SK-N-SH treated with all-trans-retinoic acid at 6 μM for 48 hours (cell line): ENCODE results near the gene STIP1.

ENCODE experiments used
- CSDC2 ChIP-seq: fragments of 250-450 bp; sonication (Bioruptor Pico); IDR thresholded peaks from 2 replicates; pipeline ENCODE4 v1.5.0; 2020; ENCODE audit warnings: mild to moderate bottlenecking, moderate library complexity
- ESRRG ChIP-seq: fragments of 250-450 bp; sonication (Bioruptor Pico); IDR thresholded peaks from 2 replicates; pipeline ENCODE4 v1.6.1; 2021; ENCODE audit warnings: mild to moderate bottlenecking
- TF ChIP-seq, protein P1 (sequence below): fragments of 250-450 bp; sonication (Bioruptor Pico); IDR thresholded peaks from 2 replicates; pipeline ENCODE4 v1.8.0; 2020; ENCODE audit warnings: mild to moderate bottlenecking, moderate library complexity, borderline replicate concordance

DNA sequence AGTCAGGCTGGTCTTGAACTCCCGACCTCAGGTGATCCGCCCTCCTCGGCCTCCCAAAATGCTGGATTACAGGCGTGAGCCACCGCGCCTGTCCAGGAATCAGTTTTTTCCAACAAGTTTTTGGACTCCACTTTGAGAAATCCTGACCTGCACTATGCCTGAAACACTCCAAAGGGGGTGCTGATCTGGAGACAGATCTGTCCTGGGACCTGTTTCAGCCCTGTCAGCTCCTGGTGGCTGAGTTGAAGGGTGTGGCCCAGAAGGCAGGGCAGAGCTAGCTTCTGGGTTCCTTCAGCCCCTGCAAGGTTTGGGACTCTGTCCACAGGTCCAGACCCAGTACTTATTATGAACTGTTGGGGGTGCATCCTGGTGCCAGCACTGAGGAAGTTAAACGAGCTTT is 45.6 kb downstream of the STIP1 start:
- TF ChIP-seq CSDC2 (no peak), ESRRG (no peak)
- TF ChIP-seq, protein P1, sequence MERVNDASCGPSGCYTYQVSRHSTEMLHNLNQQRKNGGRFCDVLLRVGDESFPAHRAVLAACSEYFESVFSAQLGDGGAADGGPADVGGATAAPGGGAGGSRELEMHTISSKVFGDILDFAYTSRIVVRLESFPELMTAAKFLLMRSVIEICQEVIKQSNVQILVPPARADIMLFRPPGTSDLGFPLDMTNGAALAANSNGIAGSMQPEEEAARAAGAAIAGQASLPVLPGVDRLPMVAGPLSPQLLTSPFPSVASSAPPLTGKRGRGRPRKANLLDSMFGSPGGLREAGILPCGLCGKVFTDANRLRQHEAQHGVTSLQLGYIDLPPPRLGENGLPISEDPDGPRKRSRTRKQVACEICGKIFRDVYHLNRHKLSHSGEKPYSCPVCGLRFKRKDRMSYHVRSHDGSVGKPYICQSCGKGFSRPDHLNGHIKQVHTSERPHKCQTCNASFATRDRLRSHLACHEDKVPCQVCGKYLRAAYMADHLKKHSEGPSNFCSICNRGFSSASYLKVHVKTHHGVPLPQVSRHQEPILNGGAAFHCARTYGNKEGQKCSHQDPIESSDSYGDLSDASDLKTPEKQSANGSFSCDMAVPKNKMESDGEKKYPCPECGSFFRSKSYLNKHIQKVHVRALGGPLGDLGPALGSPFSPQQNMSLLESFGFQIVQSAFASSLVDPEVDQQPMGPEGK (CRISPR knock-in tag): no peak
